ENCODE measurements around the gene FURIN.
"Not testable (repeated sequence)": the region's sequence is repeated elsewhere in the genome, so short reads cannot be mapped to it uniquely, and the experiment has no call there.

FURIN gene

DNA sequence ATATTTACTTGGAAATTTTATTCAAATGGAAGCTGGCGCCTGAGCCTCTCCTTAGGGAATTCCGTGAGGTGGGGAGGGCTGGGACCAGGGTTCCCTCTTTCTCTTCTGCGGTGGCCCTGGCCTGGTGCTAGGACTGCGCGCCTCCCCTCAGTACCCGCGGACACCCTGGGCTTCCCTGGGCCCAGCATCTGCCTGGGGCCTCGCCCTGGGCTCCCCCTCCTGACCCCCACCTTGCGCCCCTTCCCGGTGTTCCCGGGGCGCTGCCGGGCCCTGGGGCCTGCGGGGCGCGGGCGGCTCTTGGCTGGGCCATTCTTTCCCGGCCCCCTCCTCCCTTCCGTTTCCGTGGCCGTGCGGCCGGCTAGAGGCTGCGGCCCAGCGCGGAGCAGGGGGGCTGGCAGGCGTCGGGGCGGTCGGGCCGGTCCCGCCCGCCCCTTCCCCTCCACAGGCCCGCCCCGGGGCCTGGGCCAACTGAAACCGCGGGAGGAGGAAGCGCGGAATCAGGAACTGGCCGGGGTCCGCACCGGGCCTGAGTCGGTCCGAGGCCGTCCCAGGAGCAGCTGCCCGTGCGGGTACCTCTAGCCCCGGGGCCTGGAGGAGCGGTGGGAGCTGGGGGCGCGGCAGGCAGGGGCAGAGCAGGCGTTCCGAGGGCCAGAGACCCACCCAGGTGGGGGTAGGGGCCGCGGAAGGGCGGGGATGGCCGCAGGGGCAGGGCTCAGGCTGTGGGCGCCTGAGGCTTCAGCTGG, 15.8 kb downstream of the FURIN start, which contains the start of gene FES:
FES (plus strand) TSS at position 529 of the 743 bp plus-strand sequence. CDS start 542 bp downstream, outside the sequence.
- DNase-seq: no peak

DNA sequence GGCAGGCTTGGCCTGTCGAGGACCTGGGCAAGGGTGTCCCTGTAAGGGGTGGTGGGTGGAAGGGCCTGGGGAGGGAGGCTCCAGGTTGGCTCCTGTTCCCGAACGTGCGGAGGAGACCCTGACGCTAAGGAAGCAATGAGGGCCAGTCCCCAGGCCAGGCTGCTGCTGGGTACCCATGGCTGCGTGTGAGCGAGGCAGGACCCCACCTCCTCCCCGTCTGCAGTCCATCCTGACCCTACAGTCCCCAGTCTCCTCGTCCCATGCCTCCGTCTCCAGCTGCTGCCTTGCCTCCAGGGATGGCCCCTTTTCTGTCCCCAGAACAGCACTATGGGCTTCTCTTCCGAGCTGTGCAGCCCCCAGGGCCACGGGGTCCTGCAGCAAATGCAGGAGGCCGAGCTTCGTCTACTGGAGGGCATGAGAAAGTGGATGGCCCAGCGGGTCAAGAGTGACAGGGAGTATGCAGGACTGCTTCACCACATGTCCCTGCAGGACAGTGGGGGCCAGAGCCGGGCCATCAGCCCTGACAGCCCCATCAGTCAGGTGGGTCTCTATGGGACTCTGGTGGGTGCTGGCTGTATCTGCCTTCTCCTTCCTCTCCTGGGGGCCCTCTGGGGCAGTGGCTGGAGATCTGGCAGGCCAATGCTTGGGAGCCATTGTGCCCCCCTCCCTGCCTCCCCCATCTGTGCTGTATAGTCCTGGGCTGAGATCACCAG, 16.5 kb downstream of the FURIN start:
- no peak for DNase-seq

DNA sequence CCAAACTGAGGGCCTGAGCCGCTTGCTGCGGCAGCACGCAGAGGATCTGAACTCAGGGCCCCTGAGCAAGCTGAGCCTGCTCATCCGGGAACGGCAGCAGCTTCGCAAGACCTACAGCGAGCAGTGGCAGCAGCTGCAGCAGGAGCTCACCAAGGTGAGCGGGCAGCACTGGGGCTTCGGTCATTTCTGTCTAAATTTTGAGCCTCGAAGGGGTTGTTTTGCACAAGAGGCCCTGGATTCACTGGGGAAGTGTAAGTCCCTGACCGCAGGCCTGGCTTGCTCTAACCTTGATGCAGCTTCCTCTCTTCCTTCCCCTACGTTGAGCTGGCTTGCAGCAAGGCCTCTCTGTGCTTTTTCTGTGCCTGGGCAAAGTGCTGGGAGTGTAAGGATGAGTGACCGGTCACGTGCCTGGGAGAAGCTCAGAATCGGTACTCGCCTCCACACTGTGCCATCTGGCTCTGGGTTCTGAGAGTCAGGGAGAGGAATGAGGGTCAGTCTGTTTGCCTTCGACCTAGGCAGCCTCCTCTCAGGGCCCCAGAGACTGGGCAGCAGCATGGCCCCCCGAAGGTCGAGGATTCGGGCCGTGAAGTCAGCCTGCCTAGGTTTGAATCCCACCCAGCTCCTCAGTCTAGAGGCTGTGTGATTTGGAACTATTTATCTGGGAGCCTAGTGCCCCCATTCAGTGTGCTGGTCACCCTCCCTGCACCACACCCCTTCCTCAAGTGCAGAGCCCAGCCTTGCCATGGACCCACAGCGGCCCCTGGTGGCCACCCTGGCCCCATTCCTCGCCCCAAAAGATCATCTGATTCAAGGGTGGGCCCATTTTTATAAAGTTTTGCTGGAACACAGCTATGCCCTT, 17.3 kb downstream of the FURIN start:
- DNase-seq: peak in 1 of 2 experiments; percentile 59

DNA sequence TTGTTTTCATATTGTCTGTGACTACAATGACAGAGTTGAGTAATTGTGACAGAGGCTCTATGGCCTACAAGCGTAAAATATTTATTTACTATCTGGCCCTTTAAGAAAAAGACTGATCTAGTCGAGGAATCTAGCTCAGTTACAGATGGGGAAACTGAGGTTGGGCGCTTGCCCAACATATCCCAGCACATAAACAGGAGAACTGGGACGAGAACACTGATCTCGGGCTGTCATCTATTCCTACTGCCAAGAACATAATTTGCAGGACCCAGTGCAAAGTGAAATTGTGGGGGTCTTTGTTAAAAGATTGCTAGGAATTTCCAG, 17.9 kb downstream of the FURIN start:
- DNase-seq: no peak

DNA sequence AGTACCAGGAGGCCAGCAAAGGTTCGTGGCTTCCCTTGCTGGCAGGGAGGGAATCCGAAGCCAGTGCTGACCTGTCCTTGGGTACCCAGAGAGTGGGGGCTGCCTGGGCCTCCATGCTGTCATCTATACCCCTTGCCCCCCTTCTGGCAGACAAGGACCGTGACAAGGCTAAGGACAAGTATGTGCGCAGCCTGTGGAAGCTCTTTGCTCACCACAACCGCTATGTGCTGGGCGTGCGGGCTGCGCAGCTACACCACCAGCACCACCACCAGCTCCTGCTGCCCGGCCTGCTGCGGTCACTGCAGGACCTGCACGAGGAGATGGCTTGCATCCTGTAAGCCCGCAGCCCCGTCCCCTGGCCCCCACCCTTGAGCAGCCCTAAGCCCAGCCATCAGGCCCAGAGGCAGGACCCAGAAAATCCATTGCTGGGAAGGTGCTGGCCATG, 18.7 kb downstream of the FURIN start:
- DNase-seq: no peak

DNA sequence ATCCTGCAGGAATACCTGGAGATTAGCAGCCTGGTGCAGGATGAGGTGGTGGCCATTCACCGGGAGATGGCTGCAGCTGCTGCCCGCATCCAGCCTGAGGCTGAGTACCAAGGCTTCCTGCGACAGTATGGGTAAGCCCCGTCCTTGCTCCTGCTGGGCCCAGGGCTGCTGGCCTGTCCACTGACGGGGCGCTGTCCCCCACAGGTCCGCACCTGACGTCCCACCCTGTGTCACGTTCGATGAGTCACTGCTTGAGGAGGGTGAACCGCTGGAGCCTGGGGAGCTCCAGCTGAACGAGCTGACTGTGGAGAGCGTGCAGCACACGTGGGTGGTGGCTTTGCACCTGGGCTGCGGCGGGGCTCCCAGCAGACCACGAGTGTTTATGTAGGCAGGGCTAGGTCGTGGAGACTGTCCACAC, 20.9 kb downstream of the FURIN start:
- DNase-seq: no peak

DNA sequence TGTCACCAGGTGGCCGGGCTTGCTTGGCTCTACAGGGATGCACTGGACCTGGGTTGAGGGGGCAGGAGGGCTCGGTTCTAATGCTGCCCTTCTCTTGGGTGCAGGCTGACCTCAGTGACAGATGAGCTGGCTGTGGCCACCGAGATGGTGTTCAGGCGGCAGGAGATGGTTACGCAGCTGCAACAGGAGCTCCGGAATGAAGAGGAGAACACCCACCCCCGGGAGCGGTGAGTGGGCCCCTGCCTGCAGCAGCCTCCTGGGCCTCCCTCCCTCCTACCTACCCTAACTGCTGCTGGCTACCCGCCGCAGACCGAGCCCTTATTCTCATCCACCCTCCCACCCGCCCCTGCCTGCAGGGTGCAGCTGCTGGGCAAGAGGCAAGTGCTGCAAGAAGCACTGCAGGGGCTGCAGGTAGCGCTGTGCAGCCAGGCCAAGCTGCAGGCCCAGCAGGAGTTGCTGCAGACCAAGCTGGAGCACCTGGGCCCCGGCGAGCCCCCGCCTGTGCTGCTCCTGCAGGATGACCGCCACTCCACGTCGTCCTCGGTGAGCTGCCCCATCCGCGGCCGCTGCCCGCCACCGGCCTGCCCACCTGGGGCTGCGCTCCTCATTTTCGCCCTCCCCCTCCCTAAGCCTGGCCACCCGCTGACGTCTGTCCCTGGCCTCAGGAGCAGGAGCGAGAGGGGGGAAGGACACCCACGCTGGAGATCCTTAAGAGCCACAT, 21.5 kb downstream of the FURIN start:
- DNase-seq: no peak

DNA sequence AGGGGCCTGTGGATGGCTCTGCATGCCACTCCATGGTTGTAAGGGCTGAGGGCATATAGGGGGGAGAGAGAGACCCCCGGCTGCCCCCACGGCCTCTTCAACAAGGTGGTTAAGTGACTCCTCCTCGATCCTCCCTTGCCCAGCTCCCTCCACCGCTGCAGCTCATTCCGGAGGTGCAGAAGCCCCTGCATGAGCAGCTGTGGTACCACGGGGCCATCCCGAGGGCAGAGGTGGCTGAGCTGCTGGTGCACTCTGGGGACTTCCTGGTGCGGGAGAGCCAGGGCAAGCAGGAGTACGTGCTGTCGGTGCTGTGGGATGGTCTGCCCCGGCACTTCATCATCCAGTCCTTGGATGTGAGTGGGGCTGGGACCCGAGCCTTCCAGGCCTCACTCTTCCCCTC, 22.5 kb downstream of the FURIN start:
- no peak for DNase-seq

DNA sequence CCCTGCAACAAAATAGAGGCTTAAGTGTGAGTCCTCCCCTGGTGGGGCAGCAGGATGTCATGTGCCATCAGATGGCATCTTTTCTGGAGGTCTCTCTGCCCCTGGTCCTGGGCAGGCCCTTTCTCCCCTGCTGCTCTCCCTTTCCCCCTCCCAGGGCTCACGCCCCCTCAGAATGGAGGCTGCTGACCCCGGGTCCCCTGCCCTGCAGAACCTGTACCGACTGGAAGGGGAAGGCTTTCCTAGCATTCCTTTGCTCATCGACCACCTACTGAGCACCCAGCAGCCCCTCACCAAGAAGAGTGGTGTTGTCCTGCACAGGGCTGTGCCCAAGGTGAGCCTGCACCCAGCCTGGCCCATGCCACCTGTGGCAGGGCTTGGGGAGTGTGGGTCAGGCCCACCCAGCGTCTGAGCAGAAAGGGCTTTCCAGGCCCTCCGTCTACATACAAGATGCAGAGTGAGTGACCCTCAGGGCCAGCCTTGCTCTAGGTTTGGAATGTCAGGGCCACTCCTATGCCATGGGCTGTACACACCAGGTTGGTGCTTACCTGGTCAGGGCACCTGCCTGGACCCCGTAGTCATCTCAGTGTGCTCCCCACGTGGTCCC, 23.1 kb downstream of the FURIN start:
- DNase-seq: no peak

DNA sequence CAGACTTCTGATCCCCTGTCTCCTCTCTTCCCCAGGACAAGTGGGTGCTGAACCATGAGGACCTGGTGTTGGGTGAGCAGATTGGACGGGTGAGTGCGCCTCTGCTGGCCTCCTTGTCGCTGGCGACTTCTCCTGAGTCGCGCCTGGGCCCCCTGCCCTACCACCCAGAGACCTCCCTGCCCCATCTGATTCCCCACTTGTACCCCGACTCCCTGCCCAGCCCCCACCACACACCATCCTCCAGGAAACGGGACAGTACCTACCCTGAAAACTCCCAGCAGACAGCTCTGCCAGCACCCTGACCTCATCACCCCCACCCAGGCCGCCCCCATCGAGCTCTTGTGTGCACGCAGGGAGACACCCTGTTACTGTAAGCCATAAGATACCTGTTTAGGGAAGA, 23.6 kb downstream of the FURIN start:
- no peak for DNase-seq

DNA sequence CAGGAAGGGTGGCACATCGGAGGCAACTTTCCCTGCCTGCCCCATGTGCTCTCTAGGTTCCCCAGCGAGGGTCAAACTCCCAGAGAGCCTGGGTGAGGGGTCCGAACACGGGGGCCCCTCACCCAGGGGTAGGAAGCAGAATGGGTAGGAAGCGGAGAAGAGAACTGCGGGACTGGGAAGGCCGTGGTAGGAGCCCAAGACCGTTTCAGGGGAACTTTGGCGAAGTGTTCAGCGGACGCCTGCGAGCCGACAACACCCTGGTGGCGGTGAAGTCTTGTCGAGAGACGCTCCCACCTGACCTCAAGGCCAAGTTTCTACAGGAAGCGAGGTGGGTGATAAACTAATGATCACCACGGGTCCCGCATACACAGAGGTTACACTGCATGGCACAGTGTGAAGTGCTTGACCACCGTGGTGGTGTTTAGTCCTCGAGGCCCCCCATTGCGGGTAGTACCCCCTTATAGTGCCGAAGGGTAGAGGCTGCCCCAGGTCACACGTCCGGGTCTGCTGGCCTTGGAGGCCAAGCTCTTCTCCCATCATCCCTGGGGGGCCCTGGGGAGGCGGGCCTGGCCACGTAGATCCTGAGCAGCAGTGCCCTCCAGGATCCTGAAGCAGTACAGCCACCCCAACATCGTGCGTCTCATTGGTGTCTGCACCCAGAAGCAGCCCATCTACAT, 24.2 kb downstream of the FURIN start:
- DNase-seq: no peak

DNA sequence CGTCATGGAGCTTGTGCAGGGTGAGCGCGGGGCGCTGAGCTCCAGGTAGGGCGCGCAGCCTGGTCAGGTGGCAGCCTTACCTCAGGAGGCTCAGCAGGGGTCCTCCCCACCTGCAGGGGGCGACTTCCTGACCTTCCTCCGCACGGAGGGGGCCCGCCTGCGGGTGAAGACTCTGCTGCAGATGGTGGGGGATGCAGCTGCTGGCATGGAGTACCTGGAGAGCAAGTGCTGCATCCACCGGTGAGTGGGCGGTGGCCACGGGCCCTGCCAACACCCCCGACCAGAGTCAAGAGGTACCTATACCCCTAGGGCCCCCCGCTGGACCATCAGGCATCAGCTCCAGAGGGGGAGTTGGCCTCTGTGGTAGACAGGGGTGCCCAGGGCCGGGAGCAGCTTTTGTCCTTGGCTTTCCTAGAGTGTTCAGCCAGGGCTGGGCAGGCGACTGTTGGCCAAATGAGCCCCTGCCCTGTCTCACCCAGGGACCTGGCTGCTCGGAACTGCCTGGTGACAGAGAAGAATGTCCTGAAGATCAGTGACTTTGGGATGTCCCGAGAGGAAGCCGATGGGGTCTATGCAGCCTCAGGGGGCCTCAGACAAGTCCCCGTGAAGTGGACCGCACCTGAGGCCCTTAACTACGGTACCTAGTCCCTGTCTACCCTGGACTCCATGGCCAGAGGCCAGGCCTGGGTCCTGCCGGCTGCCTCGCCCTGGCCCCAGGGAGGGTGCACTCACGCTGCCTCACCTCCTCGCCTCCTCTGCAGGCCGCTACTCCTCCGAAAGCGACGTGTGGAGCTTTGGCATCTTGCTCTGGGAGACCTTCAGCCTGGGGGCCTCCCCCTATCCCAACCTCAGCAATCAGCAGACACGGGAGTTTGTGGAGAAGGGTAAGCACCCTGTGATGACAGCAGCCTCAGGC, 25.0 kb downstream of the FURIN start:
- DNase-seq: no peak

DNA sequence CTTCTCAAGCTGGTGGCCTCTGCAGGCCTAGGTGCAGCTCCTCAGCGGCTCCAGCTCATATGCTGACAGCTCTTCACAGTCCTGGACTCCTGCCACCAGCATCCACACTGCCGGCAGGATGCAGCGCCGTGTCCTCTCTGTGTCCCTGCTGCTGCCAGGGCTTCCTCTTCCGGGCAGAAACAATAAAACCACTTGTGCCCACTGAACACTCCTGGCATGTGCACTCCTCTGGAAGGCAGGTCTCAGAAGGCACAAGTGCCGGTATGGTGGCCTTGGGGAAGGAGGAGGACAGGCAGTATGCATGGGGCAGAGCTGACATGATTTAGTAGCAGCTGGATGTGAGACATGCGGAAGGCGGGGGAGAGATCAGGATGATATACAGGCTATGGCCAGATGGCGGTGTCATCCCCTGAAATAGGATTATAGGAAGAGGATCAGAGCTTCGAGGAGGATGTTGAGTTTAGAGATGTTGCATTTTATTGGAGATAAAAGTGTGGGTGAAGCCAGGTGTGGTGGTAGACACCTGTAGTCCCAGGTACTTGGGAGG, 27.3 kb downstream of the FURIN start:
- peak in 1 of 2 experiments; percentile 27 for DNase-seq

DNA sequence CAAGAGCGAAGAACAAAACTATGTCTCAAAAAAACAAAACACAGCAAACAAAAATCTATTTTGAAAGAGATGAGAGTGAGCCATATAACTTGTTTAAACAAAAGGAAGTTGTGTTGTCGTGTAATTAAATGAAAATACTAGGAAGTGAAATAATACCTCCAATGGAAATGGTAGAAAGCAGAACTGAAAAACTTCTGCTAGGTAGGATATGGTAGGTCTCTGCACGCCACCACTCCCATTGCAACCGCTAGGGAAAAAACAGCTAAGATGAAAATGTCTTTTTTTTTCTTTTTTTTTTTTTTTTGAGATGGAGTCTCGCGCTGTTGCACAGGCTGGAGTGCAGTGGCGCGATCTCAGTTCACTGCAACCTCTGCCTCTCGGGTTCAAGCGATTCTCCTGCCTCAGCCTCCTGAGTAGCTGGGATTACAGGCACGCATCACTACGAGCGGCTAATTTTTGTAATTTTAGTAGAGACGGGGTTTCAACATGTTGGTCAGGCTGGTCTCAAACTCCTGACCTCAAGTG, 28.8 kb downstream of the FURIN start:
- not testable (repeated sequence) for DNase-seq

DNA sequence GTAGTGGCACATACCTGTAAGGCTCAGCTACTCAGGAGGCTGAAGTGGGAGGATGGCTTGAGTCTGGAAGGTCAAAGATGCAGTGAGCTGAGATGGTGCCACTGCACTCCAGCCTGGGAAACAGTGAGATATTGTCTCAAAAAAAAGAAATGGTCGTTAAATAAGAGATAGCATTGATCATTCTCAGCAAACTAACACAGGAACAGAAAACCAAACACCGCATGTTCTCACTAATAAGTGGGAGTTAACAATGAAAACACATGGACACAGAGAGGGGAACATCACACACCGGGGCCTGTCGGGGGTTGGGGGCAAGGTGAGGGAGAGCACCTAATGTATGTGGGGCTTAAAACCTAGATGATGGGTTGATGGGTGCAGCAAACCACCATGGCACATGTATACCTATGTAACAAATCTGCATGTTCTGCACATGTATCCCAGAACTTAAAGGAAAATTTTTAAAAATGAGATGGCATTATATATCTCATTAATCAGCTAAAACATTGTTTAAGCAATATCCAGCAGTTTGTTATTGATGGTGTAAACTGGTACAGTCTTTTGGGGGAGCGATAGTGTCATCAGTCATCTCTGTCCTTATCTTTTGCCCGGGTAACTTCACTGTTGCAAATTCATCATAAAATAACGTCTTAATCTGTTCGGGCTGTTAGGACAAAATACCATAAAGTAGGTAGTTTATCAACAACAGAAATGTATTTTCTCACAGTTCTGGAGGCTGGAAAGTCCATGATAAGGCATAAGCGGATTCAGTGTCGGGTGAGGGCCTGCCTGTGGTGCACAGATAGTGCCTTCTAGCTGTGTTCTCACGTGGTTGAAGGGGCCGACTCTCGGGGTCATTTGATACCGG, 33.0 kb downstream of the FURIN start:
- DNase-seq: no peak

DNA sequence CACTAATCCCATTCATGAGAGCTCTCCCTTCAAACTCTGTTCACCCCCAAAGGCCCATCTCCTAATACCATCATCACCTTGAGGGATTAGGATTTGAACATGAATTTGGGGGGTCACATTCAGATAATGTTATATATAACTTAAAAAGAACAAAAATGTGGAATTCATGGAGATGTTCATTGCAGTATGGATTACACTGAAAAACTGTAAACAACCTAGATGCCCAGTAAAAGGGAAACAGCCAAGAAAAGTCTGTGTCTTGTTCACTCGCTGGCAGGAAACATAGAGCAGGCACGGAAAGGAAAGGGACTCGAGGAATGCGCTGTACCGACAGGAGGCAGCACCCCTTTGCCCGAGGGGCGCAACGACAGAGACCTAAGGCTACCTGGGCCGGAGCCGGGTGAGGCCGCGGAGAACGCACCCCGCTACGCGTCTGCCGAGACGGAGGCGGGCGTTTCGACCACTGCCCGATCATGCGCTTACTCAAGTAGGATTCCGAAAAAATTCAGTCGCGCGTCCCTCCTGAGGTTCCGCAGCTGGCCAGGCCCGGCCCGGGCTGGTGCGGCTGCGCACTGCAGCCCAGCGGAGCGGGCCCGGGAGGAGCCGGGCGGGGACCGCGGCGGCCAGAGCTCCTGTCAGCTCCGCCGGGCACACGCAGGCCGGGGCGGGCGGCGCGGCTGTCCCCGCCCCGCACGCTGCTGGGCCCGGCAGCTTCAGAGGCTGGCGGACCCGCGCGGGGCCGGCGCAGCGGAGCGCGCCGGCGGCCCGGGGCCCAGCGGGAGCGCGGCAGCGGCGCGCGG, 33.9 kb downstream of the FURIN start:
- peak; percentile 32 to 73 for DNase-seq

DNA sequence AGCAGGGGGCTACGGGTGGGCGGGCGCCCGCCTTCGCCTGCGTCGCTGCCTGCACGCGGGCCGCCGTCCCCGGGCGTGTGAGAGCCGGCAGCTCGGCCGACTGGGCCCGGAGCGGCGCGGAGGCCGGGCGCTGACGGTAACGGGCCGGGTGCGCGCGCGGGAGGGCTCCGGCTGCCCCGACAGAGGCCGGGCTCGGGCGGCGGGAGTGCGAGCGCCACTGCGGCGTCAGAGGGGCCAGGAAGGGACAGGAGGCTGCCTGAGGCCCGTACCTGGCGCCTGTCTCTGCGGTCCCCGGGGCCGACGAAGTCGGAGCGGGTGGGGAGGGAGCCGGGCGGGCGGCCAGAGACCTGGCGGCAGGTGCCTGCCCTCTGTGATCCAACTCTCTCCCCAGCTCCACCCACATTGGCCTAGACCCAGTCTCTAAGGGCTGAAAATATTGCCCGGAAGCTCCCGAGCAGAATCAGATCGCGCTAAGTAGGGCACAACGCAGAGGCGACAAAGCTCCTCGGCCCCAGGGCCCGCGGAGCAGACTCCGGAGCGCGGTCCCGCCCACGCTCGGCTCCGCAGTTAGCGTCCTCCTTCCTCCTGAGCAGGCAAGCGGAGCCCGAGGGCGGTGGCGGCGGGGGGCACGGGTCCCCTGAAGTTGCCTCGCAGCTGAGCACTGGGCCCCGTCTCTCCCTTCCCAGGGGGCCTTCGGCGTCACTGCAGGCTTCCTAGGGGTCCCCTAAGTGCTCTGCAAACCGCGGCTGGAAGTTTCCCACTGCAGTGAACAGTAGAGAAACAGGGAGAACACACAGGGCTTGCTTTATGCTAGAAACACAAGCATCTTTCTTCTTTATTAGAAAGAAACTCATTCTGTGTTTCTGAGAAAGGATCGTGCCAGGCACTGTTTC, 34.7 kb downstream of the FURIN start, which contains the start of gene MAN2A2:
MAN2A2 (plus strand) TSS at position 463 of the 893 bp plus-strand sequence. CDS start 906 bp downstream, outside the sequence.
- DNase-seq: no peak
